Measurements from ENCODE around the gene DOP1B. TPM values are rescaled to one million over a fixed set of nuclear protein-coding genes. Genes with fewer than 3 reads are reported as not detected.

DOP1B gene
- total and polyA plus RNA-seq, 10 donors: 2.9 to 29.2 (median 21.9) TPM

- DNase-seq: no peak
- Histone ChIP-seq H3K27me3 (replicated peaks in 1 of 7) (no peaks in the 10 kb centered on the region), H3K36me3 (peaks cover 0 to 20% (median 0%) of the 10 kb centered on the region in 6 donors), H3K4me3 (peak overlapping the region in 1 of 8 donors; percentile 21), H3K4me1 (peaks cover 0 to 76% (median 25%) of the 10 kb centered on the region in 6 donors), H3K27ac (peak overlapping the region in 5 of 8 donors; percentile 26 to 60 (median 33)), H3K9me3 (no peaks in the 10 kb centered on the region)
- TF ChIP-seq CTCF (IDR thresholded peaks at IDR 0.05 in 8 of 11, conservative IDR thresholded peaks at IDR 0.05 in 3 of 11): no peak
- no peak for TF ChIP-seq POLR2A (IDR thresholded peaks at IDR 0.05)
- TF ChIP-seq POLR2AphosphoS5 (IDR thresholded peaks at IDR 0.05): no peak
- intact Hi-C loops (cut with DNase I; ENCODE audit: low total_unique reads): no loop called here
- 86 to 93% (median 90%) methylated on average over 5 of the region's 5 CpGs for WGBS, 5 donors
These were observed 24.3 kb downstream of the DOP1B start for GRCh38 chr21:36180963-36181362.

- H3K4me3 ChIP-seq: no peak overlapping the region
- peak; percentile 54 for DNase-seq
- H3K36me3 ChIP-seq: peaks cover 0 to 22% (median 0%) of the 10 kb centered on the region in 6 donors
- 68 to 87% (median 76%) methylated on average over 11 of the region's 11 CpGs for WGBS, 5 donors
- H3K27ac ChIP-seq: peak overlapping the region in 2 of 8 donors; percentile 24 to 60
- H3K27me3 ChIP-seq (replicated peaks in 1 of 7): no peaks in the 10 kb centered on the region
- intact Hi-C loops (cut with DNase I; ENCODE audit: low total_unique reads): no loop called here
- TF ChIP-seq CTCF (IDR thresholded peaks at IDR 0.05 in 8 of 11, conservative IDR thresholded peaks at IDR 0.05 in 3 of 11) (no peak), POLR2A (IDR thresholded peaks at IDR 0.05) (no peak), POLR2AphosphoS5 (IDR thresholded peaks at IDR 0.05) (no peak)
- no peaks in the 10 kb centered on the region for H3K9me3 ChIP-seq
- peaks cover under 1 to 75% (median 26%) of the 10 kb centered on the region in 6 donors for H3K4me1 ChIP-seq
These were observed 26.6 kb downstream of the DOP1B start for GRCh38 chr21:36183144-36183795.

GRCh38 chr21:36184545-36184944 is 27.9 kb downstream of the DOP1B start:
- H3K27me3 ChIP-seq (replicated peaks in 1 of 7): no peaks in the 10 kb centered on the region
- 85 to 94% (median 88%) methylated on average over 16 of the region's 16 CpGs for WGBS, 5 donors

More at GRCh38 chr21:36184545-36184944, 27.9 kb downstream of the DOP1B start:
- Histone ChIP-seq H3K36me3 (peaks cover 0 to 24% (median 0%) of the 10 kb centered on the region in 6 donors), H3K9me3 (no peaks in the 10 kb centered on the region), H3K4me1 (peaks cover 8 to 82% (median 36%) of the 10 kb centered on the region in 6 donors), H3K27ac (peak overlapping the region in 1 of 8 donors; percentile 60), H3K4me3 (no peak overlapping the region)
- intact Hi-C loops (cut with DNase I; ENCODE audit: low total_unique reads): no loop called here
- no peak for TF ChIP-seq CTCF (IDR thresholded peaks at IDR 0.05 in 8 of 11, conservative IDR thresholded peaks at IDR 0.05 in 3 of 11)
- TF ChIP-seq POLR2A (IDR thresholded peaks at IDR 0.05): no peak
- no peak for TF ChIP-seq POLR2AphosphoS5 (IDR thresholded peaks at IDR 0.05)
- peak; percentile 41 for DNase-seq

Data from spleen (tissue), 11 donors.